Measurements from ENCODE around the gene SLC35F4.

DNA sequence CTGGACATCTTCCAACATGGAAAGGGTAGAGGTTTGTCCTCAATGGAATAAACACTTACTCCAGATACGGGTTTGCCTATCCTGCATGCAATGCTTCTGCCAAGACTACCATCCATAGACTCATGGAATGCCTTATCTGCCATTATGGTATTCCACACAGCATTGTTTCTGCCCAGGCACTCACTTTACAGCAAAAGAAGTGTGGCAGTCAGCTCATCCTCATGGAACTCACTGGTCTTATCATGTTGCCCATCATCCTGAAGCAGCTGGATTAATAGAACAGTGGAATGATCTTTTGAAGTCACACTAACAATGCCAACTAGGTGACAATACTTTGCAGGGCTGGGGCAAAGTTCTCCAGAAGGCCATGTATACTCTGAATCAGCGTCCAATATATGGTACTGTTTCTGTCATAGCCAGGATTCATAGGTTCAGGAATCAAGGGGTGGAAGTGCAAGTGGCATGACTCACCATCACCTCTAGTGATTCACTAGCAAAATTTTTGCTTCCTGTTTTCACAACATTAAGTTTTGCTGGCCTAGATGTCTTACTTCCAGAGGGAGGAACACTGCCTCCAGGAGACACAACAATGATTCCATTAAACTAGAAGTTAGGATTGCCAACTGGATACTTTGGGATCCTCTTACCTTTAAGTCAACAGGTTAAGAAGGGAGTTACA is 140.4 kb downstream of the SLC35F4 start:
- TF ChIP-seq POLR2AphosphoS5 (IDR thresholded peaks at IDR 0.05; ENCODE audit: low read depth, low read length) (no peak), TAF1 (IDR thresholded peaks at IDR 0.05; ENCODE audit: borderline replicate concordance, insufficient read depth, low read length) (no peak), SIN3A (IDR thresholded peaks at IDR 0.05; ENCODE audit: borderline replicate concordance, insufficient read depth, low read length) (no peak), FOXP2 (optimal IDR thresholded peaks at IDR 0.05; ENCODE audit: borderline replicate concordance, extremely low read depth, extremely low read length, insufficient read depth) (no peak)
- TF ChIP-seq, protein P1, sequence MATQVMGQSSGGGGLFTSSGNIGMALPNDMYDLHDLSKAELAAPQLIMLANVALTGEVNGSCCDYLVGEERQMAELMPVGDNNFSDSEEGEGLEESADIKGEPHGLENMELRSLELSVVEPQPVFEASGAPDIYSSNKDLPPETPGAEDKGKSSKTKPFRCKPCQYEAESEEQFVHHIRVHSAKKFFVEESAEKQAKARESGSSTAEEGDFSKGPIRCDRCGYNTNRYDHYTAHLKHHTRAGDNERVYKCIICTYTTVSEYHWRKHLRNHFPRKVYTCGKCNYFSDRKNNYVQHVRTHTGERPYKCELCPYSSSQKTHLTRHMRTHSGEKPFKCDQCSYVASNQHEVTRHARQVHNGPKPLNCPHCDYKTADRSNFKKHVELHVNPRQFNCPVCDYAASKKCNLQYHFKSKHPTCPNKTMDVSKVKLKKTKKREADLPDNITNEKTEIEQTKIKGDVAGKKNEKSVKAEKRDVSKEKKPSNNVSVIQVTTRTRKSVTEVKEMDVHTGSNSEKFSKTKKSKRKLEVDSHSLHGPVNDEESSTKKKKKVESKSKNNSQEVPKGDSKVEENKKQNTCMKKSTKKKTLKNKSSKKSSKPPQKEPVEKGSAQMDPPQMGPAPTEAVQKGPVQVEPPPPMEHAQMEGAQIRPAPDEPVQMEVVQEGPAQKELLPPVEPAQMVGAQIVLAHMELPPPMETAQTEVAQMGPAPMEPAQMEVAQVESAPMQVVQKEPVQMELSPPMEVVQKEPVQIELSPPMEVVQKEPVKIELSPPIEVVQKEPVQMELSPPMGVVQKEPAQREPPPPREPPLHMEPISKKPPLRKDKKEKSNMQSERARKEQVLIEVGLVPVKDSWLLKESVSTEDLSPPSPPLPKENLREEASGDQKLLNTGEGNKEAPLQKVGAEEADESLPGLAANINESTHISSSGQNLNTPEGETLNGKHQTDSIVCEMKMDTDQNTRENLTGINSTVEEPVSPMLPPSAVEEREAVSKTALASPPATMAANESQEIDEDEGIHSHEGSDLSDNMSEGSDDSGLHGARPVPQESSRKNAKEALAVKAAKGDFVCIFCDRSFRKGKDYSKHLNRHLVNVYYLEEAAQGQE (IDR thresholded peaks at IDR 0.05; ENCODE audit: insufficient read depth in 1 of 2, low read depth in 2 of 2, low read length in 2 of 2), result no peak

Measured in PFSK-1 (cell line).